Endothelial cell (in vitro differentiated cells): ENCODE measurements around the gene ARFGAP1. TPM values are rescaled to one million over a fixed set of nuclear protein-coding genes. Genes with fewer than 3 reads are reported as not detected.

Experiments used
- DNase-seq: peaks from one replicate; pipeline ENCODE4 v3.0.0; 2021; ENCODE audit warnings: low spot score
- H3K27ac Mint-ChIP-seq: one replicate; pipeline ENCODE4 v1.8.0; 2021; ENCODE audit warnings: mixed read lengths, inconsistent platforms; ENCODE audit not compliant: unreplicated experiment
- H3K27me3 Mint-ChIP-seq: one replicate; pipeline ENCODE4 v1.8.0; 2021; ENCODE audit warnings: mild to moderate bottlenecking, moderate library complexity, mixed read lengths, inconsistent platforms; ENCODE audit not compliant: unreplicated experiment
- H3K36me3 Mint-ChIP-seq: one replicate; pipeline ENCODE4 v1.8.0; 2021; ENCODE audit warnings: mild to moderate bottlenecking, low read depth, mixed read lengths, inconsistent platforms; ENCODE audit not compliant: unreplicated experiment
- H3K4me1 Mint-ChIP-seq: one replicate; pipeline ENCODE4 v1.8.0; 2021; ENCODE audit warnings: mild to moderate bottlenecking, mixed read lengths, inconsistent platforms; ENCODE audit not compliant: unreplicated experiment
- H3K4me3 Mint-ChIP-seq: one replicate; pipeline ENCODE4 v1.8.0; 2021; ENCODE audit warnings: mild to moderate bottlenecking, mixed read lengths, inconsistent platforms; ENCODE audit not compliant: unreplicated experiment
- H3K9me3 Mint-ChIP-seq: one replicate; pipeline ENCODE4 v1.8.0; 2021; ENCODE audit warnings: mixed read lengths, inconsistent platforms; ENCODE audit not compliant: unreplicated experiment
- total RNA-seq: library from RNA; stranded (reverse); fragmentation: NEBNext Ultra II Directional; extraction: Animal tissue kit (Norgen Biotek cat#: 25700); gene quantifications from one replicate; pipeline ENCODE4 v1.2.1, GENCODE V29; 2021; ENCODE audit not compliant: unreplicated experiment
- TF ChIP-seq, protein P1 (sequence below): fragments of 200-600 bp; sonication (generic); IDR thresholded peaks from one replicate; pipeline ENCODE4 v1.5.0; 2021; ENCODE audit warnings: antibody characterized with exemption; ENCODE audit not compliant: unreplicated experiment

The ARFGAP1 gene
- total RNA-seq, 1 donor from 2014 or later: 106 TPM

DNA sequence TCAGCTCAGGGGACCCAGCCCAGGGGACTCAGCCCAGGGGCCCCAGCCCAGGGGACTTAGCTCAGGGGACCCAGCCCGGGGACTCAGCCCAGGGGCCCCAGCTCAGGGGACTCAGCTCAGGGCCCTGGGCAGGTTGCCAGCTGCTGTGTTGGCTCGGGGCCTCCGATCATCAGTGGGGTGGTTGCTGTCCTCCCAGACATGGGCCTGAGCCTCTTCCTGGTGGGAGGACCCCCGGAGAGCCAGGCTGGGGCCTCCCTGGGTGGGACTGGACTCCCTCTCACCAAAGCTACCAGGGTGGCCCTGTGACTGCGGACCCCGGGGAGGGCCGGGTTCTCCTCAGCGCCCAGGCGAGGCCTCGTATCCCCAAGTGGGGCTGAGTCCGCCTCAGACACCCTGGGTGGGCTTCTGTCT, 24.8 kb downstream of the ARFGAP1 start:
- no peaks in the 10 kb centered on the region for H3K36me3 Mint-ChIP-seq
- TF ChIP-seq, protein P1, sequence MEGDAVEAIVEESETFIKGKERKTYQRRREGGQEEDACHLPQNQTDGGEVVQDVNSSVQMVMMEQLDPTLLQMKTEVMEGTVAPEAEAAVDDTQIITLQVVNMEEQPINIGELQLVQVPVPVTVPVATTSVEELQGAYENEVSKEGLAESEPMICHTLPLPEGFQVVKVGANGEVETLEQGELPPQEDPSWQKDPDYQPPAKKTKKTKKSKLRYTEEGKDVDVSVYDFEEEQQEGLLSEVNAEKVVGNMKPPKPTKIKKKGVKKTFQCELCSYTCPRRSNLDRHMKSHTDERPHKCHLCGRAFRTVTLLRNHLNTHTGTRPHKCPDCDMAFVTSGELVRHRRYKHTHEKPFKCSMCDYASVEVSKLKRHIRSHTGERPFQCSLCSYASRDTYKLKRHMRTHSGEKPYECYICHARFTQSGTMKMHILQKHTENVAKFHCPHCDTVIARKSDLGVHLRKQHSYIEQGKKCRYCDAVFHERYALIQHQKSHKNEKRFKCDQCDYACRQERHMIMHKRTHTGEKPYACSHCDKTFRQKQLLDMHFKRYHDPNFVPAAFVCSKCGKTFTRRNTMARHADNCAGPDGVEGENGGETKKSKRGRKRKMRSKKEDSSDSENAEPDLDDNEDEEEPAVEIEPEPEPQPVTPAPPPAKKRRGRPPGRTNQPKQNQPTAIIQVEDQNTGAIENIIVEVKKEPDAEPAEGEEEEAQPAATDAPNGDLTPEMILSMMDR: no peak
- H3K4me3 Mint-ChIP-seq: no peak overlapping the region
- no peaks in the 10 kb centered on the region for H3K4me1 Mint-ChIP-seq
- H3K27me3 Mint-ChIP-seq: no peaks in the 10 kb centered on the region
- no peaks in the 10 kb centered on the region for H3K9me3 Mint-ChIP-seq
- DNase-seq: no peak
- no peak overlapping the region for H3K27ac Mint-ChIP-seq

DNA sequence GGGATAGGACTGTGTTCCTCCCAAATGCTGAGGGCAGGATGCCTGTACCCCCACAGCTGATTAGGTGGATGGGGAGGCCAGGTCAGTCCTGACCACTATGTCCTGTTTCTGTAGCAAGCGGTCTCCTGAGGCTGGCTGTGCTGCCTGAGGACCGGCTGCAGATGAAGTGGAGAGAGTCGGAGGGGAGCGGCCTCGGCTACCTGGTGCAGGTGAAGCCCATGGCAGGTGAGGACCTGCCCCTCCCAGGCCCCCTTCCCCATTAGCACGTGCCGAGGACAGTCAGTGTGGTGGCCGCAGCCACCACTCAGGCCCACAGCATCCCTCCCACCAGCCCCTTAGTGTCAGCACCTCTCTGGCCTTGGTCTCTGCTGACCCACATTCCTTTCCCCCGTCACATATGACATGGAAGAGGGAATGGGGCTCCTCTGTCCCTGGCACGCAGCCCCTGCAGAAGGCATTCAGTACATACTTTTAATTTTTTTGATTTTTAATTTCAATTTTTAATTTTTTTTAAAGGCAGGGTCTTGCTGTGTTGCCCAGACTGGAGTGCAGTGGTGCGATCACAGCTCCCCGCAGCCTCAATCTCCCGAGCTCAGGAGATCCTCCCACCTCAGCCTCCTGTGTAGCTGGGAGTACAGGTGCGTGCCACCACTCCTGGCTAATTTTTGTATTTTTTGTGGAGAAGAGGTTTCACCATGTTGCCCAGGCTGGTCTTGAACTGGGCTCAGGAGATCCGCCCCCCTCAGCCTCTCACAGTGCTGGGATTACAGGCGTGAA, 25.4 kb downstream of the ARFGAP1 start:
- no peak for DNase-seq

GRCh38 chr20:63298731-63299312, 26.2 kb downstream of the ARFGAP1 start:
- no peak overlapping the region for H3K4me3 Mint-ChIP-seq
- no peaks in the 10 kb centered on the region for H3K9me3 Mint-ChIP-seq
- H3K36me3 Mint-ChIP-seq: no peaks in the 10 kb centered on the region
- DNase-seq: no peak
- no peak overlapping the region for H3K27ac Mint-ChIP-seq
- H3K27me3 Mint-ChIP-seq: no peaks in the 10 kb centered on the region
- no peaks in the 10 kb centered on the region for H3K4me1 Mint-ChIP-seq
- TF ChIP-seq, protein P1: no peak

More for the DNA sequence above, 25.4 kb downstream of the ARFGAP1 start:
- TF ChIP-seq, protein P1: no peak
- Mint-ChIP-seq H3K4me3 (no peak overlapping the region), H3K4me1 (no peaks in the 10 kb centered on the region), H3K36me3 (no peaks in the 10 kb centered on the region), H3K9me3 (no peaks in the 10 kb centered on the region), H3K27me3 (no peaks in the 10 kb centered on the region), H3K27ac (no peak overlapping the region)

DNA sequence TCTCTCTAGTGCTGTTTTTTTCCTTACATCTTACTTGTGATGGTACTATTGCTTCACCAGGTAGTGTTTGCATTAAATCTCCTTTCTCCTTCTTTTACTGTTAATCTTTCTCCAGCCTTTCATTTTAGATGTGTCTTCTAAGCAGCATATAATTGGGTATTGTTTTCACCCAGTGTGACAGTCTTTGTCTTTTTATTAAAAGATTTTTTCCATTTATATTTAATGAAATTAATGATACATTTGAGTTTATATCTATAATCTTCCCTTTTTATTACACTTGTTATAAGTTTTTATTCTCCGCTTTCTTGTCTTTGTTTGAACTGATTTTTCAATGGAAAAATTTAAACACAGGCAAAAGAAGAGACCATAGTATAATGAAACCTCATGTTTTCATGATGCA, 29.1 kb downstream of the ARFGAP1 start:
- Mint-ChIP-seq H3K9me3 (no peaks in the 10 kb centered on the region), H3K27me3 (peaks cover 6% of the 10 kb centered on the region), H3K4me3 (no peak overlapping the region), H3K4me1 (no peaks in the 10 kb centered on the region), H3K27ac (no peak overlapping the region), H3K36me3 (no peaks in the 10 kb centered on the region)
- DNase-seq: no peak
- TF ChIP-seq, protein P1: no peak

- no peaks in the 10 kb centered on the region for H3K36me3 Mint-ChIP-seq
- no peaks in the 10 kb centered on the region for H3K4me1 Mint-ChIP-seq
- TF ChIP-seq, protein P1: no peak
- no peak overlapping the region for H3K27ac Mint-ChIP-seq
- H3K27me3 Mint-ChIP-seq: peaks cover 6% of the 10 kb centered on the region
- no peaks in the 10 kb centered on the region for H3K9me3 Mint-ChIP-seq
- no peak overlapping the region for H3K4me3 Mint-ChIP-seq
- DNase-seq: no peak
These were observed 30.6 kb downstream of the ARFGAP1 start for GRCh38 chr20:63303095-63303666.
